Panc1 (cell line): ENCODE data around the gene MACF1. TPM values are rescaled to one million over a fixed set of nuclear protein-coding genes. Genes with fewer than 3 reads are reported as not detected.
A peak's percentile ranks its signal among the peaks of the same experiment; 100 is the strongest.

Experiments
- ATAC-seq: fragments of 200-7000 bp; cut with Tn5 transposase; 2 replicates; pipeline ENCODE4 v1.9.1; 2020; ENCODE audit warnings: mild to moderate bottlenecking, moderate library complexity
- Bru-seq: library from RNA; stranded (reverse); fragments of 400-500 nt; gene quantifications from one replicate; lab custom pipeline; 2021; lab: Mats Ljungman, UMichigan
- BruChase-seq, 2 experiments: library from RNA; stranded (reverse); fragments of 400-500 nt; gene quantifications; one replicate each; lab custom pipeline; 2021; lab: Mats Ljungman, UMichigan
- BruUV-seq: library from RNA; stranded (reverse); fragments of 400-500 nt; replicated peaks from 2 replicates; lab custom pipeline; 2021; lab: Mats Ljungman, UMichigan
- CTCF ChIA-PET: fragments of 300-600 bp; sonication (Branson Sonifier 250); formaldehyde crosslinking; loops from one replicate; lab custom pipeline; 2022; ENCODE audit warnings: antibody characterized with exemption; lab: Charles Lee
- POLR2A ChIA-PET: fragments of 300-600 bp; sonication (Branson Sonifier 250); formaldehyde crosslinking; loops from one replicate; lab custom pipeline; 2022; ENCODE audit warnings: antibody characterized with exemption; lab: Charles Lee
- DNase-seq: peaks from one replicate; pipeline ENCODE4 v3.0.0-alpha.2; 2010; ENCODE audit warnings: low read depth, low spot score
- H3K27ac ChIP-seq: 2 replicates; pipeline ENCODE4 v1.5.1; 2011; ENCODE audit warnings: mild to moderate bottlenecking, low read length, inconsistent platforms
- H3K27me3 ChIP-seq: fragments of 200-500 bp; sonication (Bioruptor generic); 2 replicates; pipeline ENCODE4 v1.6.0; 2014; ENCODE audit warnings: low read length, inconsistent platforms; ENCODE audit not compliant: control insufficient read depth, insufficient read depth
- H3K36me3 ChIP-seq: fragments of 200-500 bp; sonication (Bioruptor generic); 2 replicates; pipeline ENCODE4 v1.5.1; 2014; ENCODE audit warnings: inconsistent platforms, mild to moderate bottlenecking, low read length, moderate library complexity; ENCODE audit not compliant: control insufficient read depth, insufficient read depth
- H3K4me1 ChIP-seq: 2 replicates; pipeline ENCODE4 v1.5.1; 2011; ENCODE audit warnings: inconsistent platforms, mild to moderate bottlenecking, low read length, moderate library complexity; ENCODE audit not compliant: control insufficient read depth, insufficient read depth
- H3K4me3 ChIP-seq, 2 experiments: 2 replicates each; pipeline ENCODE4 v1.5.1; 2011 to 2012; ENCODE audit warnings: low read depth in 2 of 2, low read length in 2 of 2, mild to moderate bottlenecking in 2 of 2, inconsistent platforms in 1 of 2, moderate library complexity in 1 of 2
- H3K9me3 ChIP-seq: fragments of 200-500 bp; sonication (Bioruptor generic); 2 replicates; pipeline ENCODE4 v1.5.1; 2014; ENCODE audit warnings: low read depth, mild to moderate bottlenecking, inconsistent platforms, low read length, moderate library complexity; ENCODE audit not compliant: control insufficient read depth, insufficient read depth
- CTCF ChIP-seq: fragments of 450-650 bp; IDR thresholded peaks from 2 replicates; pipeline ENCODE4 v1.5.1; 2017; ENCODE audit warnings: mild to moderate bottlenecking
- POLR2AphosphoS5 ChIP-seq: IDR thresholded peaks from 2 replicates; pipeline ENCODE4 v1.6.1; 2012; ENCODE audit warnings: mild to moderate bottlenecking, low read depth, low read length, moderate library complexity
- SIN3A ChIP-seq: IDR thresholded peaks from 2 replicates; pipeline ENCODE4 v1.6.1; 2012; ENCODE audit warnings: low read depth, mild to moderate bottlenecking, low read length, moderate library complexity, borderline replicate concordance; ENCODE audit not compliant: insufficient read depth
- TCF7L2 ChIP-seq: IDR thresholded peaks from 2 replicates; pipeline ENCODE4 v1.6.1; 2011; ENCODE audit warnings: mild to moderate bottlenecking, low read depth, low read length, inconsistent platforms
- in situ Hi-C: cut with HindIII; loops from 2 replicates; pipeline ENCODE4 v1.10.0; 2016; ENCODE audit warnings: low sequenced_read_pairs, low pct_unique_long_range_greater_than_20kb
- intact Hi-C: fragments of 100-400 bp; cut with micrococcal nuclease; formaldehyde crosslinking; loops from one replicate; pipeline ENCODE4 v1.10.0; 2022; ENCODE audit not compliant: unreplicated experiment
- long read RNA-seq: library from polyadenylated mRNA; unstranded; transcript quantifications from one replicate; pipeline ENCODE4 v2.0.0, GENCODE V29; 2021; ENCODE audit not compliant: unreplicated experiment
- polyA plus RNA-seq: library from polyadenylated mRNA; unstranded; fragments of >200 nt; gene quantifications from one replicate; pipeline ENCODE4 v1.2.1, GENCODE V29; 2012; ENCODE audit warnings: missing spikeins; ENCODE audit not compliant: insufficient read length
- total RNA-seq: library from RNA; stranded (reverse); gene quantifications from one replicate; pipeline ENCODE4 v1.2.1, GENCODE V29; 2021; ENCODE audit not compliant: unreplicated experiment
- TF ChIP-seq, protein P1 (sequence below), 2 experiments: IDR thresholded peaks; 2 replicates each; pipeline ENCODE4 v1.6.1; 2011 to 2012; ENCODE audit warnings: low read depth in 2 of 2, control low read depth in 1 of 2, low read length in 1 of 2, mild to moderate bottlenecking in 1 of 2, moderate library complexity in 1 of 2; ENCODE audit not compliant: insufficient read depth in 1 of 2

Gene MACF1
- total RNA-seq (413 TPM), Bru-seq, nascent RNA (percentile 96 among the genes with signal in this experiment), BruChase-seq, experiment 1, labeled RNA remaining after a 2-hour chase (percentile 93 among the genes with signal in this experiment), BruChase-seq, experiment 2, labeled RNA remaining after a 6-hour chase (percentile 96 among the genes with signal in this experiment)
- 162 TPM for polyA plus RNA-seq
- long read RNA-seq, full-length matches to known transcripts, result 5 of 135 reads
- long read RNA-seq, partial matches to known transcripts, result 80 of 135 reads
- long read RNA-seq, other reads (novel, unspliced or antisense), result 50 of 135 reads

- no peak; the same call in 1 of the 2 replicates for TF ChIP-seq CTCF
- TF ChIP-seq, protein P1, sequence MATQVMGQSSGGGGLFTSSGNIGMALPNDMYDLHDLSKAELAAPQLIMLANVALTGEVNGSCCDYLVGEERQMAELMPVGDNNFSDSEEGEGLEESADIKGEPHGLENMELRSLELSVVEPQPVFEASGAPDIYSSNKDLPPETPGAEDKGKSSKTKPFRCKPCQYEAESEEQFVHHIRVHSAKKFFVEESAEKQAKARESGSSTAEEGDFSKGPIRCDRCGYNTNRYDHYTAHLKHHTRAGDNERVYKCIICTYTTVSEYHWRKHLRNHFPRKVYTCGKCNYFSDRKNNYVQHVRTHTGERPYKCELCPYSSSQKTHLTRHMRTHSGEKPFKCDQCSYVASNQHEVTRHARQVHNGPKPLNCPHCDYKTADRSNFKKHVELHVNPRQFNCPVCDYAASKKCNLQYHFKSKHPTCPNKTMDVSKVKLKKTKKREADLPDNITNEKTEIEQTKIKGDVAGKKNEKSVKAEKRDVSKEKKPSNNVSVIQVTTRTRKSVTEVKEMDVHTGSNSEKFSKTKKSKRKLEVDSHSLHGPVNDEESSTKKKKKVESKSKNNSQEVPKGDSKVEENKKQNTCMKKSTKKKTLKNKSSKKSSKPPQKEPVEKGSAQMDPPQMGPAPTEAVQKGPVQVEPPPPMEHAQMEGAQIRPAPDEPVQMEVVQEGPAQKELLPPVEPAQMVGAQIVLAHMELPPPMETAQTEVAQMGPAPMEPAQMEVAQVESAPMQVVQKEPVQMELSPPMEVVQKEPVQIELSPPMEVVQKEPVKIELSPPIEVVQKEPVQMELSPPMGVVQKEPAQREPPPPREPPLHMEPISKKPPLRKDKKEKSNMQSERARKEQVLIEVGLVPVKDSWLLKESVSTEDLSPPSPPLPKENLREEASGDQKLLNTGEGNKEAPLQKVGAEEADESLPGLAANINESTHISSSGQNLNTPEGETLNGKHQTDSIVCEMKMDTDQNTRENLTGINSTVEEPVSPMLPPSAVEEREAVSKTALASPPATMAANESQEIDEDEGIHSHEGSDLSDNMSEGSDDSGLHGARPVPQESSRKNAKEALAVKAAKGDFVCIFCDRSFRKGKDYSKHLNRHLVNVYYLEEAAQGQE (IDR thresholded peaks at IDR 0.05; ENCODE audit: insufficient read depth in 1 of 2, low read depth in 2 of 2, low read length in 1 of 2), result no peak
- Histone ChIP-seq H3K27me3 (no peaks in the 10 kb centered on the region), H3K27ac (peak within 1 kb of the TSS; percentile 82), H3K9me3 (no peaks in the 10 kb centered on the region), H3K4me3 (peak within 1 kb of the TSS; percentile 31 to 46), H3K36me3 (no peaks in the 10 kb centered on the region), H3K4me1 (peaks cover 25% of the 10 kb centered on the region)
- DNase-seq (no peak), ATAC-seq (peak; percentile 76)
- BruUV-seq, result no TSS peak
- intact Hi-C loops (no loop called here), in situ Hi-C loops (no loop called here)
- ChIA-PET CTCF (interaction anchor here (0.6 to 2.2 kb wide), 4 partner anchors 13 to 106 kb away, joined by 3 to 9 read pairs (median 3); no protein-coding TSS in a partner anchor), POLR2A (interaction anchor here (0.5 to 1.5 kb wide), 4 partner anchors 12 to 60 kb away, joined by 3 to 8 read pairs (median 4); no protein-coding TSS in a partner anchor)
Measured at GRCh38 chr1:39204441-39205081, at the start of gene MACF1. MACF1 (plus strand) TSS chr1:39204695; CDS start chr1:39205023, 328 bp downstream.

DNA sequence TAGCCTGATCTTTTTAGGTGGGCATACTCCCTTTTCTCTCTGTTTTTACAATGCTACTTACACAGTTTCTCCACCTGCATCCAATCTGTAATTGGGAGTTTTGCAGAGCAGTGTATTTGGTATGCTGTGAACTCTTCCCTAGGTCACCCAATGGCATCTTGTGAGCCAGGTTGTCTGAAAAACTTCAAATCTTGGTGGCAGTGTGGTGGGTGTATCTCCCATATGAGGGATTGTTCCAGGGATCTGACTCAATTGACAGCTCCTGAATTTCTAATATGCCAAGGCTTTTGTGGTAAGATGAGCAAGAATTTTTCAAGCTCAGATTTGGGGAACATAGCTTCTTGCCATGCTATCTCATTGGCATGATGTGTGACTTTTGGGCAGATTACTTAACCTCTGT, 47.2 kb upstream of the MACF1 start:
- TF ChIP-seq SIN3A, result no peak
- TF ChIP-seq, protein P1 (IDR thresholded peaks at IDR 0.05; ENCODE audit: insufficient read depth in 1 of 2, low read depth in 2 of 2, low read length in 1 of 2), result no peak
- TF ChIP-seq TCF7L2, result no peak
- TF ChIP-seq POLR2AphosphoS5, result no peak
- TF ChIP-seq CTCF, result no peak
- intact Hi-C loops, result no loop called here
- H3K4me3 ChIP-seq, result no peak overlapping the region
- peak overlapping the region; percentile 90; the same call in 1 of the 2 replicates for H3K27ac ChIP-seq
- ATAC-seq (no peak), DNase-seq (no peak)
- ChIA-PET CTCF (no interaction called here), POLR2A (no interaction called here)
- H3K9me3 ChIP-seq, result no peaks in the 10 kb centered on the region
- H3K4me1 ChIP-seq, result peaks cover 85% of the 10 kb centered on the region
- in situ Hi-C loops, result no loop called here
- H3K36me3 ChIP-seq, result no peaks in the 10 kb centered on the region
- no peaks in the 10 kb centered on the region for H3K27me3 ChIP-seq
- no TSS peak for BruUV-seq
